Natural killer cell treated with Interleukin-12 subunit alpha and Interleukin-12 subunit beta and Interleukin-15 and Interleukin-18, amount 100 ng/mL, for 72 hours (primary cell): ENCODE results near the gene COQ6. TPM values are rescaled to one million over a fixed set of nuclear protein-coding genes. Genes with fewer than 3 reads are reported as not detected.
"Not testable (repeated sequence)": the region's sequence is repeated elsewhere in the genome, so short reads cannot be mapped to it uniquely, and the experiment has no call there.

Source experiments
- ATAC-seq, 2 donors: fragments of 150-1000 bp; cut with Tn5 transposase in 1 of 2; sonication (Bioruptor Pico), chemical (Tn5 transposase) in 1 of 2; 2 replicates each; pipeline ENCODE4 v1.10.0; 2021
- DNase-seq: peaks from one replicate; pipeline ENCODE4 v3.0.0; 2022; ENCODE audit warnings: low spot score
- H3K27ac Mint-ChIP-seq, 2 donors: 1 replicate in 1 of 2; 2 replicates in 1 of 2; pipeline ENCODE4 v1.8.0; 2022; ENCODE audit warnings: mixed read lengths in 2 of 2, mild to moderate bottlenecking in 1 of 2, moderate library complexity in 1 of 2
- H3K27me3 Mint-ChIP-seq, 2 donors: 1 replicate in 1 of 2; 2 replicates in 1 of 2; pipeline ENCODE4 v1.8.0; 2022; ENCODE audit warnings: mixed read lengths in 2 of 2
- H3K36me3 Mint-ChIP-seq: one replicate; pipeline ENCODE4 v1.8.0; 2022; ENCODE audit warnings: mixed read lengths
- H3K4me1 Mint-ChIP-seq, 2 donors: 1 replicate in 1 of 2; 2 replicates in 1 of 2; pipeline ENCODE4 v1.8.0; 2022; ENCODE audit warnings: low read depth in 2 of 2, mixed read lengths in 2 of 2, mild to moderate bottlenecking in 1 of 2
- H3K4me3 Mint-ChIP-seq: one replicate; pipeline ENCODE4 v1.8.0; 2022; ENCODE audit warnings: mixed read lengths
- H3K9me3 Mint-ChIP-seq: 2 replicates; pipeline ENCODE4 v1.8.0; 2022; ENCODE audit warnings: mixed read lengths
- total RNA-seq, 2 donors: library from RNA; stranded (reverse); gene quantifications; one replicate each; pipeline ENCODE4 v1.2.3, GENCODE V29; 2022

Gene COQ6
- total RNA-seq, 2 donors from 2014 or later, result 20.0 to 23.5 TPM

DNA sequence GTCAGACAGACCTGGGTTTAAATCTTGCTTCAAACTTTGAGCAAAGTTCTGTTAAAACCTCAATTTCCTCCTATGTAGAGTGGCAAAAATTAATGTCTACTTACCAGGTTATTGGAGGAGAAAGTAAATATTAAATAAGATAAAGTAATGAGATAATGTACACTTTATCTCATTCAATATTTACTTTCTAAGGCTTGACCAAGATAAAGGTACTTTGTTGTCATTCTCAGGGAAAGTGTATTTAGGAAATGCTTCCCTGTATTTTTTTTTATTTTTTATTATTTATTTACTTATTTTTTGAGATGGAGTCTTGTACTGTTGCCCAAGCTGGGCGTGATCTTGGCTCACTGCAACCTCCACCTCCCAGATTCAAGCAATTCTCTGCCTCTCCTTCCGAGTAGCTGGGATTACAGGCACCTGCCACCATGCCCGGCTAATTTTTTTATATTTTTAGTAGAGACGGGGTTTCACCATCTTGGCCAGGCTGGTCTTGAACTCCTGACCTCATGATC is 4.9 kb upstream of the COQ6 start:
- H3K9me3 Mint-ChIP-seq, result no peaks in the 10 kb centered on the region
- H3K27ac Mint-ChIP-seq, result no peak overlapping the region
- DNase-seq (no peak), ATAC-seq (no peak)
- H3K4me1 Mint-ChIP-seq, result peaks cover 15 to 17% of the 10 kb centered on the region in 2 donors
- no peak overlapping the region for H3K4me3 Mint-ChIP-seq
- H3K27me3 Mint-ChIP-seq, result no peaks in the 10 kb centered on the region
- no peaks in the 10 kb centered on the region for H3K36me3 Mint-ChIP-seq

DNA sequence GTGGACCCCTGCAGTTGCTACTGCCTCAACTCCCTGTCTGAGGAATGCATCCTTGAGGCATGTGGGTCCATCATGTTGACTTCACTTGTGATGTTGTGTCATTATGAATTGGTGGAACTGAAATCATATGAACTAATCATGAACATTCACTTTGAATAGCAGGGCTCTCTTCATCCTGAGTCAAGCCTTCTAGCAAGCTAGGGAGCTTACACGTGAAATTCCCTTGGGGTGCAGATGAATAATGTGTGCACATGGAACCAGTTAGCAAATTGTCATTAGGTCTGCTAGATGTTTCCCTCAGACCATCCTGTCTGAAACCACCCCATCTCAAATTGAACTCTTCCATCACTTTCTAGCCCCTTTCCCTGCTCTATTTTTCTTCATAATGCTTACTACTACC is 3.6 kb downstream of the COQ6 start:
- peaks cover 13% of the 10 kb centered on the region for H3K36me3 Mint-ChIP-seq
- ATAC-seq (no peak), DNase-seq (no peak)
- peak overlapping the region in 1 of 2 donors; percentile 4 for H3K27ac Mint-ChIP-seq
- no peak overlapping the region for H3K4me3 Mint-ChIP-seq
- no peaks in the 10 kb centered on the region for H3K27me3 Mint-ChIP-seq
- no peaks in the 10 kb centered on the region for H3K9me3 Mint-ChIP-seq
- H3K4me1 Mint-ChIP-seq, result peaks cover 10 to 12% of the 10 kb centered on the region in 2 donors

DNA sequence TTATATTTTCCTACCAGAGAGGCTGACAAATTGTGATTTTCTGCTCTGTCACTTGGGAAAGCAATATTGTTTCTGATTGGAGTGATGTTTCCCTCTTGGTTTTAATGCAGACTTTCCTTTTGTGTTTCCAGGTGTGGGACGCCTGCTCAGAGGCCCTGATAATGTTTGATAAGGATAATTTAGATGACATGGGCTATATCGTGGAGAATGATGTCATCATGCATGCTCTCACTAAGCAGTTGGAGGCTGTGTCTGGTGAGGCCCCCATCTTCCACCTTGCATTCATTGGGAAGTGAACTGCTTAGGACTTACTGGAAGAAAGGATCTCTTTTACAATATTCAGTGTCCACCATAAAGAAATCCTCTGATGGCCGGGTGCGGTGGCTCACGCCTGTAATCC is 5.6 kb downstream of the COQ6 start:
- Mint-ChIP-seq H3K4me1 (peaks cover 6 to 7% of the 10 kb centered on the region in 2 donors), H3K4me3 (no peak overlapping the region), H3K27me3 (no peaks in the 10 kb centered on the region), H3K9me3 (no peaks in the 10 kb centered on the region), H3K27ac (no peak overlapping the region), H3K36me3 (peaks cover 23% of the 10 kb centered on the region)
- ATAC-seq, result no peak
- DNase-seq, result no peak

DNA sequence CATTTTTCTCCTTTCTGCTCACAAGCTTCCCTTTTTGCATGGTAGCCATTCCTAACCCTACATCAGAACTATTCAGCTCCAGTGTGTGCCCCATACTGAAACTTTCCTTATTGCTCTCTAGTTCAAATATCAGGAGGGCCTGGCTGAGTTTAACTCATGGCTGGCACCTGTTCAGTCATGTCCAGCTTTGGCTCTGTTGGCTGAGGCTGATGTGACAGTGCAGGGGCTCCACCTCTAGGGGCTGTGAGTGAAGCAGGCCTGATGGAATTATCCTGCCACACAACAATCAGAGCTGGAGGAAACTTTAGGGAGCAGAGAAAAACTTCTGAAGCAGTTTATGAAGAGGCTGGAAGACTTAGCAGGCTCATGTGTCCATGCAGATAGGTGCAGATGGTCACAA is 8.5 kb downstream of the COQ6 start:
- DNase-seq (no peak), ATAC-seq (no peak)
- Mint-ChIP-seq H3K4me3 (no peak overlapping the region), H3K4me1 (no peaks in the 10 kb centered on the region), H3K36me3 (peaks cover 27% of the 10 kb centered on the region), H3K27ac (no peak overlapping the region), H3K27me3 (no peaks in the 10 kb centered on the region), H3K9me3 (no peaks in the 10 kb centered on the region)

DNA sequence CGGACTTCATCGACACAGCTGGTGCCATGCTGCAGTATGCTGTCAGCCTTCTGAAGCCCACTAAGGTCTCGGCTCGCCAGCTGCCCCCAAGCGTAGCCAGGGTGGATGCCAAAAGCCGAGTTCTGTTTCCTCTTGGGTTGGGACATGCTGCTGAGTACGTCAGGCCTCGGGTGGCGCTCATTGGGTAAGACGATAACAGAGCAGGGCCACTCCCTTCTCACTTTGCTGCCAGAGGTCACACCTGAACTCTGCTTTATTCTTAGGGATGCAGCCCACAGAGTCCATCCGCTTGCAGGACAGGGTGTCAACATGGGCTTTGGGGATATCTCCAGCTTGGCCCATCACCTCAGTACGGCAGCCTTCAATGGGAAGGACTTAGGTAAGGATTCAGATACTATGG is 11.1 kb downstream of the COQ6 start:
- no peak overlapping the region for H3K27ac Mint-ChIP-seq
- no peak overlapping the region for H3K4me3 Mint-ChIP-seq
- H3K9me3 Mint-ChIP-seq, result no peaks in the 10 kb centered on the region
- H3K27me3 Mint-ChIP-seq, result no peaks in the 10 kb centered on the region
- no peak for DNase-seq
- no peaks in the 10 kb centered on the region for H3K4me1 Mint-ChIP-seq
- peaks cover 30% of the 10 kb centered on the region for H3K36me3 Mint-ChIP-seq
- no peak for ATAC-seq

DNA sequence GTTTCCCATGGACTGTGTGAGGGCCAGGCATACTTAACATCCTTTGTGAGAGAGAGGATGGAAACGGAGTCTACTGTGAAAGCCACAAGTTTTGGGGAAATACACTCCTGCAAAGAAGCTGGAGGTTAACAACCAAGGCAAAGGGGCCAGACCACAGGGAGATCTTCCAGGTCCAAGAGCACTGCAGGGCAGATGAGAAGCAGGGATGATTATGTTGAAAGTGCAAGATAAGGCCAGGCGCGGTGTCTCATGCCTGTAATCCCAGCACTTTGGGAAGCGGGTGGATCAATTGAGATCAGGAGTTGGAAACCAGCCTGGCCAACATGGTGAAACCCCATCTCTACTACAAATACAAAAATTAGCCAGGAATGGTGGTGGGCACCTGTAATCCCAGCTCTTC is 15.1 kb downstream of the COQ6 start:
- DNase-seq (no peak), ATAC-seq (no peak)
- Mint-ChIP-seq H3K4me1 (no peaks in the 10 kb centered on the region), H3K27me3 (no peaks in the 10 kb centered on the region), H3K36me3 (peaks cover 12% of the 10 kb centered on the region), H3K27ac (no peak overlapping the region), H3K9me3 (no peaks in the 10 kb centered on the region), H3K4me3 (no peak overlapping the region)

DNA sequence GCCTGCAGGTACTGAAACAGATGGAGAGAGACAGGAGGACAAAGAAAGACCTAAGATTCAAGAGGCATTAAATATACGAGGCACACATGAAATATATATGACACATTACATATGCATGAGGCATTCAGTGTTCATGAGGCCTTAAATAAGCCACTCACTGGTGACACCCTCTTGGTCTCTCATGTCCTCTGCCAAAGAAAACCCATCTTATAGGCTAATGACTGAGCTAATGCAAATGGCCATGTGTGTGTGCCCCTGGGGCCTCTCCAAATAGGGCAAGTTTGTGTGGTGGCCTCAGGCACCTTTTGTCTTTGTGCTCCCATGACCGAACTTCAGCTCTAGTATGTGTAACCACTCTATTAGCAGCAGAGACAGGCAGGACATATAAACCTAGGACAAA is 18.8 kb downstream of the COQ6 start:
- Mint-ChIP-seq H3K36me3 (peaks cover under 1% of the 10 kb centered on the region), H3K9me3 (no peaks in the 10 kb centered on the region), H3K27ac (no peak overlapping the region), H3K4me3 (no peak overlapping the region), H3K4me1 (no peaks in the 10 kb centered on the region), H3K27me3 (no peaks in the 10 kb centered on the region)
- ATAC-seq (no peak), DNase-seq (no peak)

DNA sequence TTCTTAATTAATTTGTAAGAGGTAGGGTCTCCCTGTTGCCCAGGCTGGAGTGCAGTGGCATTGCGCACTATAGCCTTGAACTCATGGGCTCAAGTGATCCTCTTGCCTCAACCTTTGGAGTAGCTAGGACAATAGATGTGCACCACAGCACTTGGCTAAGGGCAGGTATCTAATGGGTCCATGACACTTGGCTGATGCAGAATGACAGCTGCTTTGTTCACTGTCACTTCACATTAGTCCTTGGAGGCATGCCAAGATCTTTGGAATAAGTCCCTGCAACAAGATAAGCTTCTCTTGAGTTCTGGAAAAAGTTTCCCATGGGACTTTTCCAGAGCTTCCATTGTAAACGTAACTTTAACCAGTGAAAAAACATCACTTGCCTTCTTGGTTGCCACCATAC is 23.4 kb downstream of the COQ6 start:
- Mint-ChIP-seq H3K27ac (no peak overlapping the region), H3K9me3 (no peaks in the 10 kb centered on the region), H3K4me3 (no peak overlapping the region), H3K36me3 (no peaks in the 10 kb centered on the region), H3K27me3 (no peaks in the 10 kb centered on the region), H3K4me1 (no peaks in the 10 kb centered on the region)
- DNase-seq, result no peak
- ATAC-seq, result no peak

DNA sequence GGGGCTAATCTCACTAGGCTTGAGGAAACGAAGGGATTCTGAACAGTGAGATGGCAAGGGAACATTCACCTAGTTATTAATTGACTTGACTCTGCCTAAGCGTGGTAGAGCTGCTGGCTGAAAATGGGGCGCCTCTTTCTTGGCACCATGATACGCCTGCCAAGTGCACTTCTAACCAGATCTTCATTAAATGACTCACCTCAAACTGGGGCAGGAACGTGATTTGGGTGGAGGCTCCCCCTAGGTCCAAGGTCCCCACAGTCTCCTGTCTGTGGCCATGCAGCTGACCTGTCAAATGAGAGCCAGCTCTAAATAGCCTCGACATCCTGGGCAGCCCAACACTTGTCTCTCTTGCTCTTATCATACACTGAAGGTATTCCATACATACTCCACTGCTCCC is 26.0 kb downstream of the COQ6 start:
- no peaks in the 10 kb centered on the region for H3K36me3 Mint-ChIP-seq
- H3K9me3 Mint-ChIP-seq, result no peaks in the 10 kb centered on the region
- no peak overlapping the region for H3K4me3 Mint-ChIP-seq
- ATAC-seq (no peak), DNase-seq (no peak)
- no peaks in the 10 kb centered on the region for H3K27me3 Mint-ChIP-seq
- H3K27ac Mint-ChIP-seq, result no peak overlapping the region
- no peaks in the 10 kb centered on the region for H3K4me1 Mint-ChIP-seq

DNA sequence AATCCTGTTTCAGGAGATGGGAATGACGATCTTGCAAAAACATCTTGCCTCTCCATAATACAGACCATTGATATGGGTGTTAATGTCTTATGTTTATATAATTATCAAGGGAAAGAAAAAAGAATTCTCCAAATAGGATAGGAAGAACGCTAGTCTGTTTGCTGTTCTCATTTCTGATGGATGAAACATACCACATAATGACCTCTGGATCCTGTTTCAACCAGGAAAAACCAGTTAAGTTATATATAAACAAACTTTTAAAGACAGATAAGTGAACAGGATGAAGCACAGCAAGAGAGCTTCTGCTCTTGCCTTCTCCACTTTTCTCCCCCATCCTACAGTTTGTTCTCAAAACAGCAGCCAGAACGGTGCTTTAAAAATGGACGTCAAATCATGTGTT is 27.8 kb downstream of the COQ6 start:
- ATAC-seq, result no peak
- Mint-ChIP-seq H3K9me3 (no peaks in the 10 kb centered on the region), H3K4me1 (no peaks in the 10 kb centered on the region)

DNA sequence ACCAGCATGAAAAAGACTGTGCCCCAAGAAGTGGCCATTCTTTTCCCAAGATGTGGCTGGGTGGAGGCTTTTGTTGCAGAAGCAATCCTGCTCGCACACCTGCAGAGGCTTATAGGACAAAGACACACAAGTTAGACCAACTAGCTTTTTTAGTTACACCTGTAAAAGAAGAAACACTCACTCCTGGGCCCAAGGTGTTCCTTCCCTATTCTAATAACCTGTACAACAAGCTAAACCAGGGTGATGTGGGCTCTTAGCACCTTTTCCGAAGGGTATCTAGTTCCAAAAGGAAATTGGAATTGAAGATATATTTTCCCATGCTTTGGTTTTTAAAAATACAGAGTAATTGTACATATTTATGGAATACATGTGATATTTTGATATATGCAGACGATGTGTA is 38.0 kb downstream of the COQ6 start:
- H3K4me3 Mint-ChIP-seq, result no peak overlapping the region
- DNase-seq (no peak), ATAC-seq (no peak)
- H3K27me3 Mint-ChIP-seq, result no peaks in the 10 kb centered on the region
- no peaks in the 10 kb centered on the region for H3K9me3 Mint-ChIP-seq
- no peak overlapping the region for H3K27ac Mint-ChIP-seq
- no peaks in the 10 kb centered on the region for H3K4me1 Mint-ChIP-seq
- H3K36me3 Mint-ChIP-seq, result no peaks in the 10 kb centered on the region

More for the DNA sequence above, 27.8 kb downstream of the COQ6 start:
- Mint-ChIP-seq H3K27me3 (no peaks in the 10 kb centered on the region), H3K4me3 (no peak overlapping the region), H3K36me3 (no peaks in the 10 kb centered on the region), H3K27ac (no peak overlapping the region)
- DNase-seq, result no peak

DNA sequence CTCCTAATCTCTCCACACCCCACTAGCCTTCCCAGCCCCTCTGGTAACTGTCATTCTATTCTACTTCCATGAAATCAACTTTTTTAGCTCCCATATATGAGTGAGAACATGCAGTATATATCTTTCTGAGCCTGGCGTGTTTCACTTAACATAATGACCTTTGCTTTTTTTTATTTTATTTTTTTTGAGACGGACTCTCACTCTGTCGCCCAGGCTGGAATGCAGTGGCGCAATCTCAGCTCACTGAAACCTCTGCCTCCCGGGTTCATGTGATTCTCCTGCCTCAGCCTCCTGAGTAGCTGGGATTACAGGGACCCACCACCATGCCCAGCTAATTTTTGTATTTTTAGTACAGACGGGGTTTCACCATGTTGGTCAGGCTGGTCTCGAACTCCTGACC is 38.6 kb downstream of the COQ6 start:
- ATAC-seq, H3K9me3 Mint-ChIP-seq, H3K4me1 Mint-ChIP-seq, H3K27me3 Mint-ChIP-seq, H3K27ac Mint-ChIP-seq, H3K36me3 Mint-ChIP-seq, H3K4me3 Mint-ChIP-seq, DNase-seq: not testable (repeated sequence)

DNA sequence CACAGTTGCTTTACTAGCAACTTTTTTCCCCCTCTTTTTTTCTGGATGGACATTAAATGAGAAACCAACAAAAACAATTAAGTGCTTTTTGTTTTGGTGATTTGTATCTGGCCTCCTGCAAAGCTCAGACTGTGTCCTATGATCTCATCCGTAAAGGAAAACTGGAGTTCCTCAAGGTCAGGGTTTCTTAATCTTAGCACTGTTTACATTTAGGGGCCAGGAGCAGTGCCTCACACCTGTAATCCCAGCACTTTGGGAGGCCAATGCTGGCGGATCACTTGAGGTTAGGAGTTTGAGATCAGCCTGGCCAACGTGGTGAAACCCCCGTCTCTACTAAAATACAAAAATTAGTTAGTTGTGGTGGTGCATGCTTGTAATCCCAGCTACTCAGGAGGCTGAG is 41.0 kb downstream of the COQ6 start:
- no peak for ATAC-seq
- H3K27me3 Mint-ChIP-seq, result no peaks in the 10 kb centered on the region
- no peaks in the 10 kb centered on the region for H3K9me3 Mint-ChIP-seq
- no peak for DNase-seq
- no peaks in the 10 kb centered on the region for H3K4me1 Mint-ChIP-seq
- no peaks in the 10 kb centered on the region for H3K36me3 Mint-ChIP-seq
- H3K27ac Mint-ChIP-seq, result no peak overlapping the region
- H3K4me3 Mint-ChIP-seq, result no peak overlapping the region

DNA sequence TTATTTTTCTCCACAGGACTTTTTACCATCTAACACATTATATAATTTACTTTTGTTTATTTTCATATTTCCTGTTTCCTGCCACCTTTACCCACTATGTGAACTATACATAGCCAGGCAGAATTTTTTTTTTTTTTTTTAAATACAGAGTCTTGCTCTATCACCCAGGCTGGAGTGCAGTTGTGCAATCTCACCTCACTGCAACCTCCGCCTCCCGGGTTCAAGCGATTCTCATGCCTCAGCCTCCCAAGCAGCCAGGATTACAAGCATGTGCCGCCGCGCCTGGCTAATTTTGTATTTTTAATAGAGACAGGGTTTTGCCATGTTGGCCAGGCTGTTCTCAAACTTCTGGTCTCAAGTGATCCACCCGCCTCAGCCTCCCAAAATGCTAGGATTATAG is 44.8 kb downstream of the COQ6 start:
- not testable (repeated sequence) for H3K27ac Mint-ChIP-seq, H3K4me3 Mint-ChIP-seq, ATAC-seq, H3K9me3 Mint-ChIP-seq, H3K27me3 Mint-ChIP-seq, H3K36me3 Mint-ChIP-seq, H3K4me1 Mint-ChIP-seq, DNase-seq

DNA sequence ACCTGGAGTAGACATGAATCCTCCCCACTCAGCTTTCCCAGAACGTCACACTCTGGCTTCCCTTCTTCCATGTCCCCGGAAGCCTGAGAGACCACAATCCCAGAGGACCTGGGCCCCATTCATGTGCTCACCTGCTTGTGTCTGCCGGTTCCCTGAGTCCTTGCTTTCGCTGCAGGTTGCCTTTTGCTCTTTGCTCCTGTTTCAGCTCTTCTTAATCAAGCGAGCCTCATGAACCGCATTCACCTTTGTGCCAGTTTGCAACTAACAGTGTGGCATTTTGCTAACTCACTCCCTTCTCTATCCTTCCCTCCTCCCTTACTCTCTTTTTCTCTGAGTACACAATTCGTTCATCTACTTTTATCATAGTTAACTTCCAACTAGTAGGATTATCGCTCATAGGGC is 45.9 kb downstream of the COQ6 start:
- H3K4me1 Mint-ChIP-seq, result no peaks in the 10 kb centered on the region
- DNase-seq, result no peak
- H3K36me3 Mint-ChIP-seq, result no peaks in the 10 kb centered on the region
- no peaks in the 10 kb centered on the region for H3K9me3 Mint-ChIP-seq
- H3K27me3 Mint-ChIP-seq, result no peaks in the 10 kb centered on the region
- ATAC-seq, result no peak
- no peak overlapping the region for H3K27ac Mint-ChIP-seq
- no peak overlapping the region for H3K4me3 Mint-ChIP-seq
